HCT116 (cell line): ENCODE results near the gene ENOSF1. TPM values are rescaled to one million over a fixed set of nuclear protein-coding genes. Genes with fewer than 3 reads are reported as not detected.

Source experiments
- ATAC-seq: fragments of 200-7000 bp; cut with Tn5 transposase; 2 replicates; pipeline ENCODE4 v1.9.1; 2020; ENCODE audit warnings: mild to moderate bottlenecking, moderate library complexity
- BruUV-seq: library from RNA; stranded (reverse); fragments of 400-500 nt; replicated peaks from 2 replicates; lab custom pipeline; 2021; lab: Mats Ljungman, UMichigan
- CTCF ChIA-PET: fragments of 300-600 bp; sonication (Branson Sonifier 250); formaldehyde crosslinking; loops from one replicate; lab custom pipeline; 2021; ENCODE audit warnings: antibody characterized with exemption; lab: Charles Lee
- POLR2A ChIA-PET: fragments of 300-600, 350-600 bp; sonication (Branson Sonifier 250); formaldehyde crosslinking; loops from one replicate; lab custom pipeline; 2021; ENCODE audit warnings: antibody characterized with exemption; lab: Charles Lee
- RAD21 ChIA-PET, 2 experiments: fragments of 300-600 bp; sonication (Branson Sonifier 250); formaldehyde crosslinking; loops; one replicate each; lab custom pipeline; 2023; ENCODE audit warnings: low total read pairs in 2 of 2; ENCODE audit not compliant: uncharacterized antibody in 2 of 2, unreplicated experiment in 2 of 2, low non-redundant PET in 1 of 2; lab: Charles Lee
- DNase-seq: peaks from one replicate; pipeline ENCODE4 v3.0.0-alpha.2; 2010; ENCODE audit warnings: low read depth, low spot score
- H2AFZ ChIP-seq: fragments of 200-600 bp; shearing (Covaris generic), sonication (generic); 2 replicates; pipeline ENCODE4 v1.6.1; 2017; ENCODE audit warnings: low read depth, mixed run types, mixed read lengths, antibody characterized with exemption, low read length; ENCODE audit not compliant: poor library complexity, severe bottlenecking
- H3K27ac ChIP-seq: 2 replicates; pipeline ENCODE4 v1.5.1; 2012; ENCODE audit warnings: low read depth, low read length
- H3K27me3 ChIP-seq: fragments of 200-600 bp; sonication (generic); 2 replicates; pipeline ENCODE4 v1.6.1; 2016; ENCODE audit warnings: mixed run types, low read length, mixed read lengths; ENCODE audit not compliant: insufficient read depth
- H3K36me3 ChIP-seq, 2 experiments: fragments of 200-500 bp in 1 of 2; fragments of 200-600 bp in 1 of 2; sonication (Bioruptor generic) in 1 of 2; sonication (generic) in 1 of 2; 2 replicates each; pipeline versions ENCODE4 v1.5.1 to v1.6.1; 2014 to 2016; ENCODE audit warnings: low read length in 2 of 2, inconsistent platforms in 1 of 2, mixed read lengths in 1 of 2, mixed run types in 1 of 2; ENCODE audit not compliant: insufficient read depth in 2 of 2, control insufficient read depth in 1 of 2
- H3K4me1 ChIP-seq, 2 experiments: fragments of 200-600 bp in 1 of 2; sonication (generic) in 1 of 2; 2 replicates each; pipeline versions ENCODE4 v1.5.1 to v1.6.1; 2012 to 2017; ENCODE audit warnings: low read length in 2 of 2, inconsistent platforms in 1 of 2, mild to moderate bottlenecking in 1 of 2, mixed read lengths in 1 of 2, mixed run types in 1 of 2, moderate library complexity in 1 of 2; ENCODE audit not compliant: insufficient read depth in 2 of 2, control insufficient read depth in 1 of 2
- H3K4me2 ChIP-seq: fragments of 200-600 bp; sonication (generic); 2 replicates; pipeline ENCODE4 v1.6.1; 2017; ENCODE audit warnings: mixed run types, low read length, mixed read lengths
- H3K4me3 ChIP-seq, 2 experiments: fragments of 200-600 bp in 1 of 2; sonication (generic) in 1 of 2; replicated peaks in 1 of 2; 2 replicates each; pipeline ENCODE4 v1.5.1; 2011 to 2016; ENCODE audit warnings: low read length in 2 of 2, control low read depth in 1 of 2, low read depth in 1 of 2, mild to moderate bottlenecking in 1 of 2, mixed read lengths in 1 of 2, mixed run types in 1 of 2
- H3K79me2 ChIP-seq: fragments of 200-600 bp; sonication (generic); 2 replicates; pipeline ENCODE4 v1.6.1; 2017; ENCODE audit warnings: mild to moderate bottlenecking, mixed run types, low read length, moderate library complexity, mixed read lengths; ENCODE audit not compliant: insufficient read depth
- H3K9ac ChIP-seq: fragments of 200-600 bp; sonication (generic); 2 replicates; pipeline ENCODE4 v1.6.1; 2016; ENCODE audit warnings: low read length, mixed read lengths
- H3K9me2 ChIP-seq: fragments of 200-600 bp; sonication (generic), shearing (Covaris generic); 2 replicates; pipeline ENCODE4 v1.6.1; 2017; ENCODE audit warnings: mixed run types, mild to moderate bottlenecking, moderate library complexity; ENCODE audit not compliant: insufficient read depth
- H3K9me3 ChIP-seq, 2 experiments: fragments of 200-500 bp in 1 of 2; fragments of 200-600 bp in 1 of 2; sonication (Bioruptor generic) in 1 of 2; sonication (generic) in 1 of 2; 2 replicates each; pipeline ENCODE4 v1.6.1; 2014 to 2017; ENCODE audit warnings: low read length in 2 of 2, mixed read lengths in 2 of 2, inconsistent platforms in 1 of 2, low read depth in 1 of 2, mild to moderate bottlenecking in 1 of 2, mixed run types in 1 of 2, moderate library complexity in 1 of 2; ENCODE audit not compliant: control insufficient read depth in 1 of 2, insufficient read depth in 1 of 2
- H4K20me1 ChIP-seq: fragments of 200-600 bp; sonication (generic), shearing (Covaris generic); 2 replicates; pipeline ENCODE4 v1.6.1; 2017; ENCODE audit warnings: mixed run types, mild to moderate bottlenecking, moderate library complexity; ENCODE audit not compliant: insufficient read depth
- ATF3 ChIP-seq: IDR thresholded peaks from 2 replicates; pipeline ENCODE4 v1.6.1; 2012
- CBX3 ChIP-seq: IDR thresholded peaks from 2 replicates; pipeline ENCODE4 v1.6.1; 2012; ENCODE audit warnings: low read depth
- CEBPB ChIP-seq: IDR thresholded peaks from 2 replicates; pipeline ENCODE4 v1.6.1; 2012; ENCODE audit warnings: low read depth
- CTCF ChIP-seq, 3 experiments: fragments of 200-600 bp in 1 of 3; sonication (generic) in 1 of 3; IDR thresholded peaks in 2 of 3; conservative IDR thresholded peaks in 1 of 3; 2 replicates each; pipeline ENCODE4 v1.5.1; 2012 to 2017; ENCODE audit warnings: low read depth in 2 of 3, low read length in 2 of 3, antibody characterized with exemption in 1 of 3, borderline replicate concordance in 1 of 3, control low read depth in 1 of 3, mild to moderate bottlenecking in 1 of 3, mixed read lengths in 1 of 3, mixed run types in 1 of 3, moderate library complexity in 1 of 3; ENCODE audit not compliant: insufficient read depth in 1 of 3
- EGR1 ChIP-seq: IDR thresholded peaks from 2 replicates; pipeline ENCODE4 v1.6.1; 2012; ENCODE audit warnings: low read depth
- ELF1 ChIP-seq: IDR thresholded peaks from 2 replicates; pipeline ENCODE4 v1.6.1; 2012; ENCODE audit warnings: low read depth, borderline replicate concordance
- EZH2 ChIP-seq: fragments of 200-600 bp; sonication (generic); IDR thresholded peaks from 2 replicates; pipeline ENCODE4 v1.6.1; 2017; ENCODE audit warnings: antibody characterized with exemption, mixed run types
- FOSL1 ChIP-seq: IDR thresholded peaks from 2 replicates; pipeline ENCODE4 v1.6.1; 2012; ENCODE audit warnings: low read depth
- JUND ChIP-seq: IDR thresholded peaks from 2 replicates; pipeline ENCODE4 v1.6.1; 2012
- MAX ChIP-seq: IDR thresholded peaks from 2 replicates; pipeline ENCODE4 v1.6.1; 2012
- POLR2A ChIP-seq: IDR thresholded peaks from 2 replicates; pipeline ENCODE4 v1.7.0; 2011; ENCODE audit warnings: borderline replicate concordance; ENCODE audit not compliant: insufficient read depth, insufficient read length; ENCODE audit errors: extremely low read depth
- POLR2AphosphoS5 ChIP-seq: IDR thresholded peaks from 2 replicates; pipeline ENCODE4 v1.6.1; 2011; ENCODE audit warnings: mild to moderate bottlenecking, low read depth, low read length, moderate library complexity
- SRF ChIP-seq: IDR thresholded peaks from 2 replicates; pipeline ENCODE4 v1.6.1; 2012; ENCODE audit warnings: low read depth
- TCF7L2 ChIP-seq: IDR thresholded peaks from 2 replicates; pipeline ENCODE4 v1.7.0; 2011; ENCODE audit warnings: borderline replicate concordance, inconsistent platforms; ENCODE audit not compliant: insufficient read depth, insufficient read length; ENCODE audit errors: extremely low read depth
- YY1 ChIP-seq: IDR thresholded peaks from 2 replicates; pipeline ENCODE4 v1.6.1; 2011; ENCODE audit warnings: low read length, low read depth, moderate library complexity, mild to moderate bottlenecking; ENCODE audit not compliant: insufficient replicate concordance; ENCODE audit errors: extremely low read depth
- ZFX ChIP-seq: fragments of 450-650 bp; IDR thresholded peaks from 2 replicates; pipeline ENCODE4 v1.6.1; 2017
- ZNF274 ChIP-seq: fragments of 200-500 bp; sonication (Bioruptor generic); IDR thresholded peaks from 2 replicates; pipeline ENCODE4 v1.6.1; 2014; ENCODE audit warnings: mild to moderate bottlenecking, low read depth, low read length, inconsistent platforms
- intact Hi-C: fragments of 100-400 bp; cut with micrococcal nuclease; formaldehyde crosslinking; loops from 2 replicates; pipeline ENCODE4 v1.10.0; 2022
- total RNA-seq: library from RNA; stranded (reverse); gene quantifications from one replicate; pipeline ENCODE4 v1.2.1, GENCODE V29; 2021; ENCODE audit not compliant: unreplicated experiment

The ENOSF1 gene
- total RNA-seq, 1 experiment from 2014 or later = 90.0 TPM

- Histone ChIP-seq H4K20me1 (0 out of 2 replicates have a peak, but pooled peaks cover 4% of the 10 kb centered on the region), H3K36me3 (peaks cover 17 to 20% of the 10 kb centered on the region in 2 experiments; a peak in 3 of 4 replicates), H3K27ac (no peak overlapping the region), H3K79me2 (peaks cover 78% of the 10 kb centered on the region), H3K27me3 (no peaks in the 10 kb centered on the region), H3K9me2 (no peaks in the 10 kb centered on the region), H3K9me3 (no peaks in the 10 kb centered on the region), H2AFZ (no peak overlapping the region), H3K4me1 (peaks cover 2 to 7% of the 10 kb centered on the region in 2 experiments; a peak in 3 of 4 replicates), H3K4me3 (no peak overlapping the region), H3K4me2 (no peak overlapping the region), H3K9ac (no peak overlapping the region)
- ATAC-seq (no peak), DNase-seq (no peak)
- no peak for TF ChIP-seq ZNF274
- no peak for TF ChIP-seq YY1
- no peak for TF ChIP-seq CTCF (IDR thresholded peaks at IDR 0.05 in 2 of 3, conservative IDR thresholded peaks at IDR 0.05 in 1 of 3; ENCODE audit: borderline replicate concordance in 1 of 3, insufficient read depth in 1 of 3, low read depth in 2 of 3, low read length in 2 of 3)
- TF ChIP-seq EZH2 = no peak
- no peak for TF ChIP-seq EGR1
- TF ChIP-seq ATF3 = no peak
- TF ChIP-seq CBX3 = no peak
- TF ChIP-seq ELF1 = no peak
- no peak for TF ChIP-seq MAX
- no peak for TF ChIP-seq JUND
- TF ChIP-seq POLR2A = no peak
- no peak for TF ChIP-seq CEBPB
- no peak for TF ChIP-seq TCF7L2
- no peak for TF ChIP-seq POLR2AphosphoS5
- no peak for TF ChIP-seq FOSL1
- TF ChIP-seq ZFX = no peak
- TF ChIP-seq SRF = no peak
- ChIA-PET CTCF (no interaction called here), RAD21 (no interaction called here), POLR2A (no interaction called here)
- no TSS peak for BruUV-seq
- intact Hi-C loops = no loop called here
Measured at GRCh38 chr18:706405-706804, 6.0 kb downstream of the ENOSF1 start.
